ENCODE results near the gene TBX10.
"Not testable (repeated sequence)": the region's sequence is repeated elsewhere in the genome, so short reads cannot be mapped to it uniquely, and the experiment has no call there.

TBX10 gene

GRCh38 chr11:67639438-67639859 lies at the start of gene TBX10:
Gene TBX10 (minus strand): TSS chr11:67639763. CDS start chr11:67639472, 291 bp downstream.
- no peaks in the 10 kb centered on the region for H3K9me3 Mint-ChIP-seq
- H3K4me3 Mint-ChIP-seq, result no peak within 1 kb of the TSS
- no peaks in the 10 kb centered on the region for H3K36me3 Mint-ChIP-seq (ENCODE audit: low read depth)
- no peak for DNase-seq (ENCODE audit: low spot score)
- H3K27me3 Mint-ChIP-seq (ENCODE audit: low read depth), result no peaks in the 10 kb centered on the region
- H3K4me1 Mint-ChIP-seq (ENCODE audit: low read depth), result peaks cover 7% of the 10 kb centered on the region
- H3K27ac Mint-ChIP-seq, result no peak within 1 kb of the TSS

DNA sequence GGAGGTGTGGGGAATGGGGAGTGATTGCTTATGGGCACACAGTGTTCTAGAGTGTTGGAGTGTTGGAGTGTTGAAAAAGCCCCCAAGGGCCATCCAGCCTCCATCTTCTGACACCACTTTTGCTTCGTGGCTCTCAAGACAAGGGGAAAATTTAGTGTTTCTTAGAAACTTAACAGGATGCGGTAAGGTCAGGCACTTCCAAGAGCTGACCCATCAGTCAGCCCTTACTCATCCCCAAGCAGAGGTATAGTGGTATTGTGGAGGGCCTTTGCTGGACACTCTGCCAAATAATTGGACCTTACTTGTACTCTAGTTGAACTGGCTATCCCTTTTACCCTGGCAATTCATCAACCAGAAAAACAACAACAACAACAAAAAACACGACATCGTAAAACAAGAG lies 49.6 kb upstream of the TBX10 start:
- no peaks in the 10 kb centered on the region for H3K9me3 Mint-ChIP-seq
- no peaks in the 10 kb centered on the region for H3K36me3 Mint-ChIP-seq (ENCODE audit: low read depth)
- DNase-seq (ENCODE audit: low spot score), result no peak
- H3K4me1 Mint-ChIP-seq (ENCODE audit: low read depth), result no peaks in the 10 kb centered on the region
- peaks cover 39% of the 10 kb centered on the region for H3K27me3 Mint-ChIP-seq (ENCODE audit: low read depth)
- no peak overlapping the region for H3K4me3 Mint-ChIP-seq
- no peak overlapping the region for H3K27ac Mint-ChIP-seq

GRCh38 chr11:67687986-67688385 lies 48.4 kb upstream of the TBX10 start:
- DNase-seq (ENCODE audit: low spot score), result no peak
- Mint-ChIP-seq H3K27ac (no peak overlapping the region), H3K4me3 (no peak overlapping the region), H3K27me3 (ENCODE audit: low read depth) (peaks cover 38% of the 10 kb centered on the region), H3K4me1 (ENCODE audit: low read depth) (no peaks in the 10 kb centered on the region), H3K9me3 (no peaks in the 10 kb centered on the region), H3K36me3 (ENCODE audit: low read depth) (no peaks in the 10 kb centered on the region)

DNA sequence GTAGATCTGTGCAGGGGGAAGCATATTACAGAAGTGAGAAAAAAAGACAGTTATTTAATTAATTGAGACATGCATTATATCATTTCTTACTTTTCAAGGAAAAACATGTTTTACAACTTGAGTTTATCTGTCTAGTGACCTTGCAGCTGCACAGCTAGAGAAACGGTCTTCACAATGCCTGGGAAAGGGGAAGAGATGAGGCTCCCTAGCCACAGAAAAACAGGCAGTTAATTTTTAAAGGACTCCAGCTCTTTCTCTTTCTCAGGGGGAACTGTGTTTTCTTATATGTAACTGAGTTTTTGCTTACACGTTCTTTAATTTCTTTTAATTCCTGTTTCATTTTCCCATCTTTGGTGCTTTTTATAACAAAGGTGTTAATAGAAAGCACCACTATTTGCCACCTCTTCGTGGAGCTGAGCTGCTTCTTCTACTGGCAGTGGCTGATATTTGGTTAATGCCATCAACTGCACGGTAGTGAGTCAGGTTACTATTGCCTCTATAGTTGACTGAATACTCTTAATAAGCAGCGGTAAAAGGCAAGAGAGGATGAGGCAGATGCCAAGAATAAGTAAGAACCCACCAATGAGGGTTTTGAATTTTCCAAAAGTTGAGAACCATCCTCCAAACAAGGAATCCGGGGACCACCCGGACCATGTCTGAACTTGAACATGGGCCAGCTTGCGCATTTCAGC lies 46.2 kb upstream of the TBX10 start:
- not testable (repeated sequence) for H3K27ac Mint-ChIP-seq; DNase-seq (ENCODE audit: low spot score); H3K9me3 Mint-ChIP-seq; H3K4me3 Mint-ChIP-seq; H3K4me1 Mint-ChIP-seq (ENCODE audit: low read depth); H3K36me3 Mint-ChIP-seq (ENCODE audit: low read depth)
- peaks cover 22% of the 10 kb centered on the region for H3K27me3 Mint-ChIP-seq (ENCODE audit: low read depth)

GRCh38 chr11:67682126-67683034 lies 42.8 kb upstream of the TBX10 start:
- not testable (repeated sequence) for H3K4me3 Mint-ChIP-seq; H3K27ac Mint-ChIP-seq; H3K4me1 Mint-ChIP-seq (ENCODE audit: low read depth); H3K9me3 Mint-ChIP-seq; H3K36me3 Mint-ChIP-seq (ENCODE audit: low read depth); DNase-seq (ENCODE audit: low spot score)
- H3K27me3 Mint-ChIP-seq (ENCODE audit: low read depth), result peaks cover 15% of the 10 kb centered on the region

GRCh38 chr11:67680696-67681470 lies 41.3 kb upstream of the TBX10 start:
- DNase-seq (ENCODE audit: low spot score), result no peak
- Mint-ChIP-seq H3K27me3 (ENCODE audit: low read depth) (peaks cover 13% of the 10 kb centered on the region), H3K4me3 (no peak overlapping the region), H3K27ac (no peak overlapping the region), H3K9me3 (peaks cover 10% of the 10 kb centered on the region), H3K36me3 (ENCODE audit: low read depth) (no peaks in the 10 kb centered on the region), H3K4me1 (ENCODE audit: low read depth) (peaks cover 2% of the 10 kb centered on the region)

GRCh38 chr11:67675058-67675747 lies 35.6 kb upstream of the TBX10 start:
- Mint-ChIP-seq H3K9me3 (peaks cover 3% of the 10 kb centered on the region), H3K4me1 (ENCODE audit: low read depth) (no peaks in the 10 kb centered on the region), H3K27ac (no peak overlapping the region), H3K36me3 (ENCODE audit: low read depth) (no peaks in the 10 kb centered on the region), H3K27me3 (ENCODE audit: low read depth) (peaks cover 8% of the 10 kb centered on the region), H3K4me3 (no peak overlapping the region)
- no peak for DNase-seq (ENCODE audit: low spot score)

- peaks cover 8% of the 10 kb centered on the region for H3K27me3 Mint-ChIP-seq (ENCODE audit: low read depth)
- H3K4me1 Mint-ChIP-seq (ENCODE audit: low read depth), result no peaks in the 10 kb centered on the region
- H3K27ac Mint-ChIP-seq, result no peak within 1 kb of the TSS
Observed at GRCh38 chr11:67674442-67674871, 34.9 kb upstream of the TBX10 start, which contains the start of gene ALDH3B2. Gene ALDH3B2 (minus strand): TSS chr11:67674623. CDS start chr11:67666935, 7,688 bp downstream.

DNA sequence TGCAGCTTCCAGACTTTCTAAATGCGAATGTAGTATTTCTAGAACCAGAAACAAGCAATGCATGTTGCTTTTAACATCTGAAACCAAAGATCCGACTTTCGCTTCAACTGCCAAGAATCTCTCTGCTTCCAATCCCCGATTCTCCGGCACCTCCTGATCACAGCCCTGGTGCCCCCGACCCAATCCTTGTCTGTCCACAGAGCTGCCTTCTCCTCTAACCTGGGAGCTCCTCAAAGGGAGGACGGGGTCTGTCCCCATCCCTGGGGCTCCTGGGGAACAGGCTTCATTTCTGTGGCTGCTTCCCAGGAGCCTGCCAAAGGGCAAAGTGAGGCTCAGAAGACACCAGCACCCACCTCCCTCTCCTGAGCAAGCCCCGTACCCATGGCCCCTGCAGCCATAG lies 34.3 kb upstream of the TBX10 start:
- peaks cover 3% of the 10 kb centered on the region for H3K9me3 Mint-ChIP-seq
- no peak overlapping the region for H3K27ac Mint-ChIP-seq
- H3K4me1 Mint-ChIP-seq (ENCODE audit: low read depth), result no peaks in the 10 kb centered on the region
- no peak overlapping the region for H3K4me3 Mint-ChIP-seq
- DNase-seq (ENCODE audit: low spot score), result no peak
- peaks cover 8% of the 10 kb centered on the region for H3K27me3 Mint-ChIP-seq (ENCODE audit: low read depth)
- H3K36me3 Mint-ChIP-seq (ENCODE audit: low read depth), result no peaks in the 10 kb centered on the region

More at GRCh38 chr11:67674442-67674871, 34.9 kb upstream of the TBX10 start, which contains the start of gene ALDH3B2:
- Mint-ChIP-seq H3K36me3 (ENCODE audit: low read depth) (no peaks in the 10 kb centered on the region), H3K4me3 (no peak within 1 kb of the TSS), H3K9me3 (peaks cover 3% of the 10 kb centered on the region)
- DNase-seq (ENCODE audit: low spot score), result no peak

GRCh38 chr11:67673358-67673757 lies 33.8 kb upstream of the TBX10 start:
- Mint-ChIP-seq H3K27ac (no peak overlapping the region), H3K4me3 (no peak overlapping the region), H3K27me3 (ENCODE audit: low read depth) (peaks cover 8% of the 10 kb centered on the region), H3K9me3 (peaks cover 3% of the 10 kb centered on the region), H3K4me1 (ENCODE audit: low read depth) (no peaks in the 10 kb centered on the region), H3K36me3 (ENCODE audit: low read depth) (no peaks in the 10 kb centered on the region)
- no peak for DNase-seq (ENCODE audit: low spot score)

DNA sequence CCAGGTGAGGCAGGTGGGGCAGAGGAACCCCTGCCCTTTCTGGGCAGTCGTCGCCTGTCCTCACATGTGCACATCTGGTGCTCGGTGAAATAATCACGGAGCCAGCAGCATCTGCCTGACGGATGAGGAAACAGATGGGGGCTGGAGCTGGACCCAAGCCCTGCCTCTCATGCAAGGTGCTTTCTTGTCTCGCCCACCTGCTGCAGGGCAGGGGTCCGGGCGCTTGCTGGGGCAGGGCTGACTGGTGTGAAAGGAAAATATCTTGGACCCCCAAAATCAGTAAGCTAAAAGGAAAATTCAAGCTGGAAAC lies 31.6 kb upstream of the TBX10 start:
- no peak for DNase-seq (ENCODE audit: low spot score)
- Mint-ChIP-seq H3K27ac (no peak overlapping the region), H3K4me3 (no peak overlapping the region), H3K9me3 (peaks cover under 1% of the 10 kb centered on the region), H3K27me3 (ENCODE audit: low read depth) (no peaks in the 10 kb centered on the region), H3K4me1 (ENCODE audit: low read depth) (no peaks in the 10 kb centered on the region), H3K36me3 (ENCODE audit: low read depth) (no peaks in the 10 kb centered on the region)

GRCh38 chr11:67670316-67671210 lies 31.0 kb upstream of the TBX10 start:
- Mint-ChIP-seq H3K4me3 (no peak overlapping the region), H3K4me1 (ENCODE audit: low read depth) (no peaks in the 10 kb centered on the region), H3K9me3 (no peaks in the 10 kb centered on the region)

GRCh38 chr11:67668192-67668551 lies 28.6 kb upstream of the TBX10 start:
- H3K27me3 Mint-ChIP-seq (ENCODE audit: low read depth), result no peaks in the 10 kb centered on the region
- no peaks in the 10 kb centered on the region for H3K36me3 Mint-ChIP-seq (ENCODE audit: low read depth)
- no peak for DNase-seq (ENCODE audit: low spot score)
- no peak overlapping the region for H3K27ac Mint-ChIP-seq
- no peaks in the 10 kb centered on the region for H3K4me1 Mint-ChIP-seq (ENCODE audit: low read depth)
- H3K4me3 Mint-ChIP-seq, result no peak overlapping the region
- no peaks in the 10 kb centered on the region for H3K9me3 Mint-ChIP-seq

More at GRCh38 chr11:67670316-67671210, 31.0 kb upstream of the TBX10 start:
- Mint-ChIP-seq H3K36me3 (ENCODE audit: low read depth) (no peaks in the 10 kb centered on the region), H3K27ac (no peak overlapping the region), H3K27me3 (ENCODE audit: low read depth) (no peaks in the 10 kb centered on the region)
- no peak for DNase-seq (ENCODE audit: low spot score)

Data from T-helper 2 cell treated with Interferon-gamma antibody and Interleukin-4, amounts not matched to agents 5 μg/mL and 100 μg/mL, for 36 hours (primary cell).